Measurements from ENCODE around the gene TSSC4. TPM values are rescaled to one million over a fixed set of nuclear protein-coding genes. Genes with fewer than 3 reads are reported as not detected.

TSSC4 gene
- total and polyA plus RNA-seq, 9 of the 15 experiments (the other 6 are each of a cell fraction or from before 2014, with no cell fraction given), result 0.41 to 54.2 (median 11.0) TPM

- no peak for TF ChIP-seq ZFP91 (CRISPR knock-in tag; IDR thresholded peaks at IDR 0.05)
- TF ChIP-seq DMBX1 (CRISPR knock-in tag; IDR thresholded peaks at IDR 0.05; ENCODE audit: borderline replicate concordance), result no peak
- no peak for TF ChIP-seq THAP12 (CRISPR knock-in tag; IDR thresholded peaks at IDR 0.05)
- peak; percentile 78; the same call in 1 of the 2 replicates for TF ChIP-seq OTX1 (CRISPR knock-in tag; IDR thresholded peaks at IDR 0.05)
- TF ChIP-seq GTF2F1 (IDR thresholded peaks at IDR 0.05; ENCODE audit: low read depth, low read length), result no peak
- no peak for TF ChIP-seq ZC3H11A (IDR thresholded peaks at IDR 0.05; ENCODE audit: low read depth, low read length)
- TF ChIP-seq MGA (IDR thresholded peaks at IDR 0.05), result no peak
- TF ChIP-seq SAFB (IDR thresholded peaks at IDR 0.05; ENCODE audit: borderline replicate concordance, low read depth, low read length), result no peak
- TF ChIP-seq CBX1 (IDR thresholded peaks at IDR 0.05; ENCODE audit: low read depth), result no peak
- TF ChIP-seq ARID2 (IDR thresholded peaks at IDR 0.05), result peak; percentile 98
- TF ChIP-seq ZBED1 (IDR thresholded peaks at IDR 0.05), result no peak
- TF ChIP-seq SPI1 (IDR thresholded peaks at IDR 0.05; ENCODE audit: borderline replicate concordance, low read depth, low read length), result no peak
- TF ChIP-seq TCF7L2 (IDR thresholded peaks at IDR 0.05; ENCODE audit: low read depth, low read length), result no peak
- TF ChIP-seq JUNB (CRISPR knock-in tag; conservative IDR thresholded peaks at IDR 0.05), result no peak
- TF ChIP-seq ZNF143 (CRISPR knock-in tag; IDR thresholded peaks at IDR 0.05), result no peak
These were observed 27.8 kb downstream of the TSSC4 start (continued) for GRCh38 chr11:2428322-2428795.

Measured in K562 (cell line).